Left ventricle myocardium inferior (tissue), 1 donor: Measurements from ENCODE around the gene DDX17. TPM values are rescaled to one million over a fixed set of nuclear protein-coding genes. Genes with fewer than 3 reads are reported as not detected.
A peak's percentile ranks its signal among the peaks of the same experiment; 100 is the strongest.

ENCODE experiments used
- DNase-seq: peaks from one replicate; pipeline ENCODE4 v3.0.0-alpha.2; 2020
- H3K27ac ChIP-seq: fragments of 200-600 bp; replicated peaks from 2 replicates; pipeline ENCODE4 v1.8.0; 2021
- H3K27me3 ChIP-seq: fragments of 200-600 bp; 2 replicates; pipeline ENCODE4 v1.8.0; 2021; ENCODE audit warnings: low read depth
- H3K36me3 ChIP-seq: fragments of 200-600 bp; 2 replicates; pipeline ENCODE4 v1.8.0; 2021
- H3K4me1 ChIP-seq: fragments of 200-600 bp; 2 replicates; pipeline ENCODE4 v1.8.0; 2021
- H3K4me3 ChIP-seq: fragments of 200-600 bp; 2 replicates; pipeline ENCODE4 v1.8.0; 2021; ENCODE audit warnings: mild to moderate bottlenecking, moderate library complexity
- H3K9me3 ChIP-seq: fragments of 200-600 bp; replicated peaks from 2 replicates; pipeline ENCODE4 v1.8.0; 2021
- intact Hi-C: fragments of 100-400 bp; cut with micrococcal nuclease; formaldehyde crosslinking; loops from one replicate; pipeline ENCODE4 v1.11.0; 2022
- total RNA-seq: library from RNA; stranded (reverse); fragmentation: NEBNext Ultra II Directional; extraction: Animal tissue kit (Norgen Biotek cat#: 25700); gene quantifications from one replicate; pipeline ENCODE4 v1.2.1, GENCODE V29; 2021
- TF ChIP-seq, protein P1 (sequence below): fragments of 200-600 bp; IDR thresholded peaks from 2 replicates; pipeline ENCODE4 v1.8.0; 2021; ENCODE audit warnings: antibody characterized with exemption, mild to moderate bottlenecking, borderline replicate concordance
- donor health status: DM: no; HTN: yes; CAD: no; lungs with severe emphysema.

Gene DDX17
- total RNA-seq, 1 donor from 2014 or later: 228 TPM

DNA sequence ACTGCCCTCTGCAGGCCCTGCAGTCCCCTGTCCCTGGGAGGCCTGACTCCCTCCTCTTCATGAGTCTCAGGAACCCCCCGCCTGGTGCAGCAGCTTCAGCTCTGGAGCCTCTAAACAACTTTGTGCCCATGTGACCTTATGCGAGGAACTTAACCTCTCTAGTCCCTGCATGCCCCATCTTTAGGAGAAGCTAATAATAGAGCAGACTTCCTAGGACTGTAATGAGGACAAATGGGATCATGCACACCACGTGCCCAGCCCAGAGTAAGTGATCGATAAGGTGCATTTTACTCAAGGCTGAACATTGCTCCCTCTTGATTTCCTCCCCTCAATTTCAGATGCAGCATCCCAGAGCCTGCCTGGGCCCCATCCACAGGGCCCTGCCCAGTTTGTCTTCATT, 70.1 kb downstream of the DDX17 start:
- Histone ChIP-seq H3K4me1 (peaks cover 32% of the 10 kb centered on the region), H3K27ac (peak overlapping the region; percentile 78), H3K36me3 (no peaks in the 10 kb centered on the region), H3K27me3 (peaks cover 17% of the 10 kb centered on the region), H3K9me3 (no peaks in the 10 kb centered on the region), H3K4me3 (no peak overlapping the region)
- no peak for DNase-seq
- intact Hi-C loops: no loop called here
- TF ChIP-seq, protein P1, sequence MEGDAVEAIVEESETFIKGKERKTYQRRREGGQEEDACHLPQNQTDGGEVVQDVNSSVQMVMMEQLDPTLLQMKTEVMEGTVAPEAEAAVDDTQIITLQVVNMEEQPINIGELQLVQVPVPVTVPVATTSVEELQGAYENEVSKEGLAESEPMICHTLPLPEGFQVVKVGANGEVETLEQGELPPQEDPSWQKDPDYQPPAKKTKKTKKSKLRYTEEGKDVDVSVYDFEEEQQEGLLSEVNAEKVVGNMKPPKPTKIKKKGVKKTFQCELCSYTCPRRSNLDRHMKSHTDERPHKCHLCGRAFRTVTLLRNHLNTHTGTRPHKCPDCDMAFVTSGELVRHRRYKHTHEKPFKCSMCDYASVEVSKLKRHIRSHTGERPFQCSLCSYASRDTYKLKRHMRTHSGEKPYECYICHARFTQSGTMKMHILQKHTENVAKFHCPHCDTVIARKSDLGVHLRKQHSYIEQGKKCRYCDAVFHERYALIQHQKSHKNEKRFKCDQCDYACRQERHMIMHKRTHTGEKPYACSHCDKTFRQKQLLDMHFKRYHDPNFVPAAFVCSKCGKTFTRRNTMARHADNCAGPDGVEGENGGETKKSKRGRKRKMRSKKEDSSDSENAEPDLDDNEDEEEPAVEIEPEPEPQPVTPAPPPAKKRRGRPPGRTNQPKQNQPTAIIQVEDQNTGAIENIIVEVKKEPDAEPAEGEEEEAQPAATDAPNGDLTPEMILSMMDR: no peak

DNA sequence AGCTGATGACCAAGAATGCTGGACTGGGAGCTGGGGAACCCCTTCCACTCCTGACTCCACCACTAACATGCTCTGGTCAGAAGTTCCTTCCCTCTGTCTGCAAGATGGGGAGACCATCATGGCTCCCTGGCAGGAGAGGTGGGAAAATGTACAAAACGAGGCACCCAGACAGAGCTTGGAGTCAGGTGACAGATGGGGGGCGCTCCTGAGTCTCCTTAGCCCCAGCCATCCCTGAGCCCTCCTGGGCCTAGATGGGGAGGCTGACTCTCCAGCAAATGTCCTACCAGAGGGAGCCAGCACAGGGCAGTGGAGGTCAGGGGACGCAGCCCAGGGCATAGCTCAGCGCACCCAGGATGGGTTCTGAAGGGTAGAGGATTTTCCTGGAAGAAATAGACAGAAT, 71.1 kb downstream of the DDX17 start:
- no peak overlapping the region for H3K4me3 ChIP-seq
- H3K4me1 ChIP-seq: peaks cover 33% of the 10 kb centered on the region
- H3K36me3 ChIP-seq: no peaks in the 10 kb centered on the region
- peaks cover 7% of the 10 kb centered on the region for H3K27me3 ChIP-seq
- no peak for DNase-seq
- intact Hi-C loops: no loop called here
- H3K9me3 ChIP-seq: no peaks in the 10 kb centered on the region
- H3K27ac ChIP-seq: peak overlapping the region; percentile 78
- TF ChIP-seq, protein P1: no peak

DNA sequence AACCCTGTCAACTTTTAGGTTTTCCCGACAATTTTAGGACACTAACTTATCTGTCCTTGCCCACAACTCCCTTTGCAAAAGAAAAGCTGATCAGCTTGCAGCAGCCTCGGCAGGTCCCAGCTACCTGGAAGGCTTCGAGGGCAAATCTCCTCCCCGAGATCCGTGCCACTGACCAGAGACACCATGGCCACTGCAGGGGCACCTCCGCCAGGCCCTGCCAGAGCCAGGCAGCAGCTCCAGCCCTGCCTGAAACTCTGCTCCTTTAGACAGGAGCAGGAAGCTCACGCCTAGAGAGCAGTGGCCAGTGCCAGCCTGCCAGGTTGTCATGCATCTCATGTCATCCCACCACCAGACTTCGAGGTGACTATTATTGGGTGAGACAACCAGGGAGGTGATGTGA, 72.2 kb downstream of the DDX17 start:
- Histone ChIP-seq H3K27ac (peak overlapping the region; percentile 30), H3K9me3 (no peaks in the 10 kb centered on the region), H3K36me3 (no peaks in the 10 kb centered on the region), H3K4me1 (peaks cover 33% of the 10 kb centered on the region), H3K27me3 (peaks cover 4% of the 10 kb centered on the region), H3K4me3 (no peak overlapping the region)
- intact Hi-C loops: no loop called here
- DNase-seq: no peak
- TF ChIP-seq, protein P1: no peak

Other genes with a start within 250 kb of the DDX17 start
- 50.6 TPM for gene TMEM184B, start 233.3 kb downstream of the DDX17 start, total RNA-seq
- gene CSNK1E, start 188.9 kb downstream of the DDX17 start, total RNA-seq: 76.1 TPM
- 45.7 TPM for gene KCNJ4, start 51.1 kb downstream of the DDX17 start, total RNA-seq
- 6.0 TPM for gene KDELR3, start 38.2 kb downstream of the DDX17 start, total RNA-seq
- 1.0 TPM for gene DMC1, start 63.9 kb upstream of the DDX17 start, total RNA-seq
- 1.0 TPM for gene FAM227A, start 150.1 kb upstream of the DDX17 start, total RNA-seq
- 44.4 TPM for gene CBY1, start 150.3 kb upstream of the DDX17 start, total RNA-seq
- 66.6 TPM for gene TOMM22, start 175.6 kb upstream of the DDX17 start, total RNA-seq
- gene JOSD1, start 194.6 kb upstream of the DDX17 start, total RNA-seq: 18.7 TPM
- 28.9 TPM for gene GTPBP1, start 199.6 kb upstream of the DDX17 start, total RNA-seq
- gene SUN2, start 249.7 kb upstream of the DDX17 start, total RNA-seq: 116 TPM